Liver (tissue), 9 donors: Measurements from ENCODE around the gene CD3D. TPM values are rescaled to one million over a fixed set of nuclear protein-coding genes. Genes with fewer than 3 reads are reported as not detected.

Experiments used
- DNase-seq: peaks from one replicate; pipeline ENCODE4 v3.0.0-alpha.2; 2017; ENCODE audit warnings: low spot score
- H3K27ac ChIP-seq, 2 donors: one replicate each; pipeline ENCODE4 v1.7.0; 2013; ENCODE audit warnings: inconsistent platforms in 2 of 2, low read length in 2 of 2, control low read depth in 1 of 2, low read depth in 1 of 2, mild to moderate bottlenecking in 1 of 2
- H3K27me3 ChIP-seq, 4 donors: one replicate each; pipeline versions ENCODE4 v1.6.1 to v1.7.0; 2013; ENCODE audit warnings: low read length in 3 of 4, inconsistent platforms in 1 of 4, mild to moderate bottlenecking in 1 of 4, moderate library complexity in 1 of 4; ENCODE audit not compliant: control insufficient read depth in 4 of 4, insufficient read depth in 4 of 4
- H3K36me3 ChIP-seq, 4 donors: one replicate each; pipeline versions ENCODE4 v1.6.1 to v1.7.0; 2013; ENCODE audit warnings: low read length in 3 of 4, mild to moderate bottlenecking in 3 of 4, low read depth in 1 of 4, moderate library complexity in 1 of 4; ENCODE audit not compliant: control insufficient read depth in 4 of 4, insufficient read depth in 3 of 4
- H3K4me1 ChIP-seq, 4 donors: one replicate each; pipeline versions ENCODE4 v1.6.1 to v1.7.0; 2013; ENCODE audit warnings: low read length in 3 of 4, mild to moderate bottlenecking in 3 of 4, moderate library complexity in 1 of 4; ENCODE audit not compliant: control insufficient read depth in 4 of 4, insufficient read depth in 4 of 4
- H3K4me3 ChIP-seq, 3 donors: one replicate each; pipeline versions ENCODE4 v1.6.1 to v1.7.0; 2013; ENCODE audit warnings: low read length in 3 of 3, control low read depth in 1 of 3, low read depth in 1 of 3, mild to moderate bottlenecking in 1 of 3
- H3K9ac ChIP-seq, 2 donors: one replicate each; pipeline ENCODE4 v1.7.0; 2013; ENCODE audit warnings: low read length in 2 of 2, mild to moderate bottlenecking in 2 of 2, moderate library complexity in 2 of 2, control low read depth in 1 of 2, low read depth in 1 of 2
- H3K9me3 ChIP-seq, 4 donors: one replicate each; pipeline versions ENCODE4 v1.6.1 to v1.7.0; 2013; ENCODE audit warnings: low read length in 3 of 4; ENCODE audit not compliant: control insufficient read depth in 4 of 4
- EGR1 ChIP-seq, 2 donors: IDR thresholded peaks; 2 replicates each; pipeline ENCODE4 v1.6.1; 2016 to 2018; ENCODE audit warnings: antibody characterized with exemption in 2 of 2, low read depth in 2 of 2
- FOXA1 ChIP-seq: IDR thresholded peaks from 2 replicates; pipeline ENCODE4 v1.6.1; 2016; ENCODE audit warnings: antibody characterized with exemption
- FOXA2 ChIP-seq: IDR thresholded peaks from 2 replicates; pipeline ENCODE4 v1.6.1; 2016; ENCODE audit warnings: antibody characterized with exemption
- GABPA ChIP-seq, 2 donors: IDR thresholded peaks in 1 of 2; conservative IDR thresholded peaks in 1 of 2; 2 replicates each; pipeline ENCODE4 v1.6.1; 2016; ENCODE audit warnings: antibody characterized with exemption in 2 of 2, mild to moderate bottlenecking in 1 of 2, moderate library complexity in 1 of 2
- HNF4A ChIP-seq, 2 donors: conservative IDR thresholded peaks; 2 replicates each; pipeline ENCODE4 v1.6.1; 2016; ENCODE audit warnings: antibody characterized with exemption in 2 of 2, mild to moderate bottlenecking in 2 of 2
- HNF4G ChIP-seq: IDR thresholded peaks from 2 replicates; pipeline ENCODE4 v1.6.1; 2016; ENCODE audit warnings: antibody characterized with exemption
- JUND ChIP-seq, 2 donors: IDR thresholded peaks; 2 replicates each; pipeline ENCODE4 v1.6.1; 2016; ENCODE audit warnings: antibody characterized with exemption in 2 of 2
- NR2F2 ChIP-seq: IDR thresholded peaks from 2 replicates; pipeline ENCODE4 v1.6.1; 2016; ENCODE audit warnings: antibody characterized with exemption
- RAD21 ChIP-seq, 2 donors: IDR thresholded peaks; 2 replicates each; pipeline ENCODE4 v1.6.1; 2016; ENCODE audit warnings: antibody characterized with exemption in 2 of 2, mild to moderate bottlenecking in 2 of 2
- REST ChIP-seq: IDR thresholded peaks from 2 replicates; pipeline ENCODE4 v1.6.1; 2016; ENCODE audit warnings: antibody characterized with exemption, mild to moderate bottlenecking
- SP1 ChIP-seq: IDR thresholded peaks from 2 replicates; pipeline ENCODE4 v1.6.1; 2018; ENCODE audit warnings: antibody characterized with exemption, mild to moderate bottlenecking
- TAF1 ChIP-seq: conservative IDR thresholded peaks from 2 replicates; pipeline ENCODE4 v1.6.1; 2016; ENCODE audit warnings: antibody characterized with exemption, mild to moderate bottlenecking
- YY1 ChIP-seq: IDR thresholded peaks from 2 replicates; pipeline ENCODE4 v1.6.1; 2016; ENCODE audit warnings: antibody characterized with exemption, mild to moderate bottlenecking
- WGBS: extraction: QIAGEN DNeasy Blood & Tissue Kit; methylation state at CpG from one replicate; pipeline ENCODE4 v1.1.7; 2013; 5-methylcytosine and 5-hydroxymethylcytosine counted together
- polyA plus RNA-seq, 2 donors: library from polyadenylated mRNA; stranded (reverse) in 1 of 2; unstranded in 1 of 2; fragments of 200-250 nt in 1 of 2; fragments of >200 nt in 1 of 2; fragmentation: Nextera tagmentation in 1 of 2; extraction: Ambion mirVana in 1 of 2; gene quantifications; one replicate each; pipeline versions ENCODE4 v1.2.1 to v1.2.3, GENCODE V29; 2013 to 2015
- total RNA-seq, 2 donors: library from RNA; depleted of rRNA; stranded (reverse); fragments of >200 nt; gene quantifications; one replicate each; pipeline ENCODE4 v1.2.3, GENCODE V29; 2014
- TF ChIP-seq, protein P1 (sequence below): IDR thresholded peaks from 2 replicates; pipeline ENCODE4 v1.6.1; 2016; ENCODE audit warnings: antibody characterized with exemption
- donor health status: healthy.
- donor health status: healthy.
- donor health status: healthy.
- donor health status: healthy.
- donor health status: healthy.

CD3D gene
- total and polyA plus RNA-seq, 4 donors = 1.1 to 1.6 (median 1.2) TPM

- Histone ChIP-seq H3K27ac (no peak overlapping the region), H3K4me1 (no peaks in the 10 kb centered on the region), H3K9me3 (no peaks in the 10 kb centered on the region), H3K27me3 (no peaks in the 10 kb centered on the region), H3K9ac (no peak overlapping the region), H3K36me3 (peaks cover 26 to 90% (median 71%) of the 10 kb centered on the region in 4 donors), H3K4me3 (no peak overlapping the region)
- TF ChIP-seq EGR1 (IDR thresholded peaks at IDR 0.05; ENCODE audit: low read depth in 2 of 2) = no peak
- TF ChIP-seq, protein P1, sequence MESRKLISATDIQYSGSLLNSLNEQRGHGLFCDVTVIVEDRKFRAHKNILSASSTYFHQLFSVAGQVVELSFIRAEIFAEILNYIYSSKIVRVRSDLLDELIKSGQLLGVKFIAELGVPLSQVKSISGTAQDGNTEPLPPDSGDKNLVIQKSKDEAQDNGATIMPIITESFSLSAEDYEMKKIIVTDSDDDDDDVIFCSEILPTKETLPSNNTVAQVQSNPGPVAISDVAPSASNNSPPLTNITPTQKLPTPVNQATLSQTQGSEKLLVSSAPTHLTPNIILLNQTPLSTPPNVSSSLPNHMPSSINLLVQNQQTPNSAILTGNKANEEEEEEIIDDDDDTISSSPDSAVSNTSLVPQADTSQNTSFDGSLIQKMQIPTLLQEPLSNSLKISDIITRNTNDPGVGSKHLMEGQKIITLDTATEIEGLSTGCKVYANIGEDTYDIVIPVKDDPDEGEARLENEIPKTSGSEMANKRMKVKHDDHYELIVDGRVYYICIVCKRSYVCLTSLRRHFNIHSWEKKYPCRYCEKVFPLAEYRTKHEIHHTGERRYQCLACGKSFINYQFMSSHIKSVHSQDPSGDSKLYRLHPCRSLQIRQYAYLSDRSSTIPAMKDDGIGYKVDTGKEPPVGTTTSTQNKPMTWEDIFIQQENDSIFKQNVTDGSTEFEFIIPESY = no peak
- no peak for TF ChIP-seq REST
- TF ChIP-seq HNF4G = no peak
- no peak for TF ChIP-seq GABPA (IDR thresholded peaks at IDR 0.05 in 1 of 2, conservative IDR thresholded peaks at IDR 0.05 in 1 of 2)
- TF ChIP-seq HNF4A (conservative IDR thresholded peaks at IDR 0.05) = no peak
- no peak for TF ChIP-seq JUND (IDR thresholded peaks at IDR 0.05)
- no peak for TF ChIP-seq YY1
- DNase-seq = no peak
Measured at GRCh38 chr11:118375978-118376377, 33.5 kb upstream of the CD3D start.

GRCh38 chr11:118374729-118375128 lies 32.2 kb upstream of the CD3D start:
- 79% methylated on average over 3 of the region's 3 CpGs for WGBS

More at GRCh38 chr11:118374729-118375128, 32.2 kb upstream of the CD3D start:
- Histone ChIP-seq H3K9ac (no peak overlapping the region), H3K27me3 (no peaks in the 10 kb centered on the region), H3K36me3 (peaks cover 22 to 87% (median 73%) of the 10 kb centered on the region in 4 donors), H3K4me1 (no peaks in the 10 kb centered on the region), H3K9me3 (no peaks in the 10 kb centered on the region), H3K27ac (no peak overlapping the region), H3K4me3 (no peak overlapping the region)
- TF ChIP-seq RAD21 (IDR thresholded peaks at IDR 0.05) (no peak), NR2F2 (no peak), SP1 (no peak), JUND (IDR thresholded peaks at IDR 0.05) (no peak), FOXA2 (no peak), FOXA1 (no peak), TAF1 (no peak), YY1 (no peak), REST (no peak)
- TF ChIP-seq, protein P1 = no peak
- DNase-seq = no peak
